WTC11 (cell line): ENCODE results near the gene ADAP1. TPM values are rescaled to one million over a fixed set of nuclear protein-coding genes. Genes with fewer than 3 reads are reported as not detected.

ENCODE experiments used
- ATAC-seq: fragments of 200-7000 bp; cut with Tn5 transposase; 2 replicates; pipeline ENCODE4 v1.10.0; 2021; ENCODE audit warnings: mild to moderate bottlenecking, moderate library complexity
- CTCF ChIA-PET: fragments of 300-600 bp; sonication (Branson Sonifier 250); formaldehyde crosslinking; loops from one replicate; lab custom pipeline; 2021; ENCODE audit warnings: antibody characterized with exemption; lab: Charles Lee
- POLR2A ChIA-PET: fragments of 350-600 bp; sonication (Branson Sonifier 250); formaldehyde crosslinking; loops from one replicate; lab custom pipeline; 2021; ENCODE audit warnings: antibody characterized with exemption; lab: Charles Lee
- DNase-seq: peaks from one replicate; pipeline ENCODE4 v3.0.0; 2021; ENCODE audit warnings: low spot score
- H3K27ac Mint-ChIP-seq: 2 replicates; pipeline ENCODE4 v1.8.0; 2021; ENCODE audit warnings: mixed read lengths
- H3K27me3 Mint-ChIP-seq: 2 replicates; pipeline ENCODE4 v1.8.0; 2021; ENCODE audit warnings: low read depth, mild to moderate bottlenecking, moderate library complexity, mixed read lengths
- H3K36me3 Mint-ChIP-seq: 2 replicates; pipeline ENCODE4 v1.8.0; 2021; ENCODE audit warnings: mixed read lengths
- H3K4me1 Mint-ChIP-seq: 2 replicates; pipeline ENCODE4 v1.8.0; 2022; ENCODE audit warnings: mixed read lengths
- H3K4me3 Mint-ChIP-seq: 2 replicates; pipeline ENCODE4 v1.8.0; 2021; ENCODE audit warnings: mild to moderate bottlenecking, moderate library complexity, mixed read lengths
- H3K9me3 Mint-ChIP-seq: 2 replicates; pipeline ENCODE4 v1.8.0; 2021; ENCODE audit warnings: mixed read lengths
- CREM ChIP-seq: sonication (generic); formaldehyde crosslinking; IDR thresholded peaks from 2 replicates; pipeline ENCODE4 v1.8.1; 2022; ENCODE audit warnings: mild to moderate bottlenecking, missing genetic modification reagents, moderate library complexity
- EMX1 ChIP-seq: fragments of 250-450 bp; sonication (Bioruptor Pico); IDR thresholded peaks from 2 replicates; pipeline ENCODE4 v1.8.0; 2021; ENCODE audit warnings: mild to moderate bottlenecking
- FOXP1 ChIP-seq: sonication (generic); formaldehyde crosslinking; IDR thresholded peaks from 2 replicates; pipeline ENCODE4 v1.8.0; 2022; ENCODE audit warnings: missing genetic modification reagents, mild to moderate bottlenecking, moderate library complexity, borderline replicate concordance
- GABPB1 ChIP-seq: sonication (generic); formaldehyde crosslinking; IDR thresholded peaks from 2 replicates; pipeline ENCODE4 v1.8.1; 2023; ENCODE audit warnings: mild to moderate bottlenecking, missing genetic modification reagents
- JAZF1 ChIP-seq: fragments of 250-450 bp; sonication (Bioruptor Pico); IDR thresholded peaks from 2 replicates; pipeline ENCODE4 v1.9.0; 2021; ENCODE audit warnings: moderate library complexity, mild to moderate bottlenecking, inconsistent platforms
- MXD4 ChIP-seq: fragments of 250-450 bp; sonication (Bioruptor Pico); IDR thresholded peaks from 2 replicates; pipeline ENCODE4 v1.8.0; 2021; ENCODE audit warnings: mild to moderate bottlenecking, moderate library complexity, borderline replicate concordance
- MYBL2 ChIP-seq: sonication (generic); formaldehyde crosslinking; IDR thresholded peaks from 2 replicates; pipeline ENCODE4 v1.8.1; 2023; ENCODE audit warnings: mild to moderate bottlenecking, moderate library complexity, missing genetic modification reagents
- NFATC4 ChIP-seq: fragments of 250-450 bp; sonication (Bioruptor Pico); IDR thresholded peaks from 2 replicates; pipeline ENCODE4 v1.9.0; 2021; ENCODE audit warnings: mild to moderate bottlenecking
- NR2C2 ChIP-seq: sonication (generic); formaldehyde crosslinking; IDR thresholded peaks from 2 replicates; pipeline ENCODE4 v1.8.0; 2022; ENCODE audit warnings: mild to moderate bottlenecking, missing genetic modification reagents
- RELA ChIP-seq: sonication (generic); formaldehyde crosslinking; IDR thresholded peaks from 2 replicates; pipeline ENCODE4 v1.8.1; 2022; ENCODE audit warnings: missing genetic modification reagents, mild to moderate bottlenecking, borderline replicate concordance
- RORB ChIP-seq: fragments of 250-450 bp; sonication (Bioruptor Pico); IDR thresholded peaks from 2 replicates; pipeline ENCODE4 v1.9.0; 2021; ENCODE audit warnings: mild to moderate bottlenecking
- SMAD3 ChIP-seq: sonication (generic); formaldehyde crosslinking; IDR thresholded peaks from 2 replicates; pipeline ENCODE4 v1.8.0; 2022; ENCODE audit warnings: missing genetic modification reagents, mild to moderate bottlenecking, borderline replicate concordance
- SOX15 ChIP-seq: fragments of 250-450 bp; sonication (Bioruptor Pico); IDR thresholded peaks from 2 replicates; pipeline ENCODE4 v1.9.0; 2021; ENCODE audit warnings: mild to moderate bottlenecking
- ZNF219 ChIP-seq: sonication (generic); formaldehyde crosslinking; IDR thresholded peaks from 2 replicates; pipeline ENCODE4 v1.8.0; 2023; ENCODE audit warnings: missing genetic modification reagents, mild to moderate bottlenecking, borderline replicate concordance
- ZNF232 ChIP-seq: sonication (generic); formaldehyde crosslinking; IDR thresholded peaks from 2 replicates; pipeline ENCODE4 v1.8.0; 2022; ENCODE audit warnings: mild to moderate bottlenecking, missing genetic modification reagents
- ZNF263 ChIP-seq: sonication (generic); formaldehyde crosslinking; IDR thresholded peaks from 2 replicates; pipeline ENCODE4 v1.8.1; 2022; ENCODE audit warnings: low read depth, mild to moderate bottlenecking, moderate library complexity, missing genetic modification reagents
- ZNF416 ChIP-seq: fragments of 250-450 bp; sonication (Bioruptor Pico); IDR thresholded peaks from 2 replicates; pipeline ENCODE4 v1.9.0; 2021; ENCODE audit warnings: mild to moderate bottlenecking, inconsistent platforms
- ZNF423 ChIP-seq: fragments of 250-450 bp; sonication (Bioruptor Pico); IDR thresholded peaks from 2 replicates; pipeline ENCODE4 v2.1.2; 2022; ENCODE audit warnings: mild to moderate bottlenecking, moderate library complexity
- ZNF671 ChIP-seq: fragments of 250-450 bp; sonication (Bioruptor Pico); IDR thresholded peaks from 2 replicates; pipeline ENCODE4 v1.8.0; 2021; ENCODE audit warnings: mild to moderate bottlenecking
- total RNA-seq: library from RNA; stranded (reverse); gene quantifications from 3 replicates; pipeline ENCODE4 v1.2.3, GENCODE V29; 2021
- TF ChIP-seq, protein P1 (sequence below): sonication (generic); formaldehyde crosslinking; conservative IDR thresholded peaks from 2 replicates; pipeline ENCODE4 v1.8.1; 2022; ENCODE audit warnings: mild to moderate bottlenecking, missing genetic modification reagents
- TF ChIP-seq, protein P2 (sequence below): sonication (generic); formaldehyde crosslinking; IDR thresholded peaks from 2 replicates; pipeline ENCODE4 v1.8.1; 2022; ENCODE audit warnings: mild to moderate bottlenecking, moderate library complexity, missing genetic modification reagents
- TF ChIP-seq, protein P3 (sequence below): sonication (generic); formaldehyde crosslinking; IDR thresholded peaks from 2 replicates; pipeline ENCODE4 v1.8.0; 2022; ENCODE audit warnings: mild to moderate bottlenecking, missing genetic modification reagents
- TF ChIP-seq, protein P4 (sequence below): fragments of 200-600 bp; IDR thresholded peaks from 2 replicates; pipeline ENCODE4 v1.8.0; 2022; ENCODE audit warnings: antibody characterized with exemption
- TF ChIP-seq, protein P5 (sequence below): sonication (generic); formaldehyde crosslinking; IDR thresholded peaks from 2 replicates; pipeline ENCODE4 v1.8.1; 2023; ENCODE audit warnings: mild to moderate bottlenecking, missing genetic modification reagents
- TF ChIP-seq, protein P6 (sequence below): sonication (generic); formaldehyde crosslinking; IDR thresholded peaks from 2 replicates; pipeline ENCODE4 v1.8.1; 2023; ENCODE audit warnings: mild to moderate bottlenecking, moderate library complexity, missing genetic modification reagents

ADAP1 gene
- total RNA-seq, 1 experiment from 2014 or later, result 4.3 TPM

DNA sequence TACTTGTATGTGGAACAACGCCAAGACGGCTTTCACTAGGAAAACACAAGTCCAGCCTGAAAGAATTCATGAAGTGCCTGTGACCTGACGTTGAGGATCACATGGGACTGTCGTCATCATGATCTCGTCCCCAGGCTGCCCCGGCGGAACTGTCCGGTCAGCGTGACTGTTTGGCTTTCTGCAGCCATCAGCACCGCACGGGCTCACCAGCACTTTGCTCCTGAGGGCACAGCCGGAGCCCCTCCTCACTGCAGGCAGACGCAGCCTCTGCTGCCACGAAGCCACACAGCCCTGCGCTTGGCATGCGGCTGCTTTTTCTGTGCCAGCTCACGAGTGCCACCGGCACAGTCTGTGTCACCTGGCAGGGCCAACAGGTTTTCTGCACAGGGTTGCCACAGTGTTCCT lies 87.5 kb downstream of the ADAP1 start:
- CTCF ChIA-PET, result no interaction called here

DNA sequence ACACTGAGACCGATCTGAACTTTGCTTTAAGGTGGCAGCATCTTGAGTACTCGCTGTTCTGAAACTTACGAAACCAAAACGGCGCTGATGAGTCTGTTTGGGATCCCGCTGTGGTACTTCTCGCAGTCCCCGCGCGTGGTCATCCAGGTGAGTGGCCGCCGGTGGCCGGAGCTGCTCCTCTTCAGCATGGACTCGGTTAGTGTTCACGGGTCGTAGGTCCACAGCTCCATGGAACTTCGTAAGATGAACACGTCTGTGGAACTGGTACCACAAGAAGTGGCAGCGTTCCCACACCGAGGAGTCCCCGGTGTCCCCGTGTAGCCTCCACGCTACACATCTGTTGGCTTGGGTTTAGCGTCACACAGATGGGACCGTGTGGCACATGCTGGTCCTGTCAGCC lies 88.6 kb downstream of the ADAP1 start:
- H3K9me3 Mint-ChIP-seq, result no peaks in the 10 kb centered on the region
- ChIA-PET CTCF (no interaction called here), POLR2A (no interaction called here)
- no peak for ATAC-seq
- H3K27me3 Mint-ChIP-seq, result no peaks in the 10 kb centered on the region
- no peaks in the 10 kb centered on the region for H3K4me1 Mint-ChIP-seq
- no peak overlapping the region for H3K4me3 Mint-ChIP-seq
- no peak overlapping the region for H3K27ac Mint-ChIP-seq
- H3K36me3 Mint-ChIP-seq, result peaks cover 76% of the 10 kb centered on the region
- TF ChIP-seq ZNF219 (CRISPR knock-in tag) (no peak), ZNF232 (CRISPR knock-in tag) (no peak), SMAD3 (no peak), GABPB1 (no peak), FOXP1 (CRISPR knock-in tag) (no peak), ZNF671 (CRISPR knock-in tag) (no peak), RORB (CRISPR knock-in tag) (no peak), ZNF416 (CRISPR knock-in tag) (no peak), NFATC4 (CRISPR knock-in tag) (no peak), SOX15 (CRISPR knock-in tag) (no peak), NR2C2 (CRISPR knock-in tag) (no peak), RELA (no peak), JAZF1 (CRISPR knock-in tag) (no peak)
- TF ChIP-seq, protein P1, sequence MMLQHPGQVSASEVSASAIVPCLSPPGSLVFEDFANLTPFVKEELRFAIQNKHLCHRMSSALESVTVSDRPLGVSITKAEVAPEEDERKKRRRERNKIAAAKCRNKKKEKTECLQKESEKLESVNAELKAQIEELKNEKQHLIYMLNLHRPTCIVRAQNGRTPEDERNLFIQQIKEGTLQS (CRISPR knock-in tag), result no peak
- TF ChIP-seq, protein P2, sequence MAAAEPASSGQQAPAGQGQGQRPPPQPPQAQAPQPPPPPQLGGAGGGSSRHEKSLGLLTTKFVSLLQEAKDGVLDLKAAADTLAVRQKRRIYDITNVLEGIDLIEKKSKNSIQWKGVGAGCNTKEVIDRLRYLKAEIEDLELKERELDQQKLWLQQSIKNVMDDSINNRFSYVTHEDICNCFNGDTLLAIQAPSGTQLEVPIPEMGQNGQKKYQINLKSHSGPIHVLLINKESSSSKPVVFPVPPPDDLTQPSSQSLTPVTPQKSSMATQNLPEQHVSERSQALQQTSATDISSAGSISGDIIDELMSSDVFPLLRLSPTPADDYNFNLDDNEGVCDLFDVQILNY, result no peak
- TF ChIP-seq, protein P3, sequence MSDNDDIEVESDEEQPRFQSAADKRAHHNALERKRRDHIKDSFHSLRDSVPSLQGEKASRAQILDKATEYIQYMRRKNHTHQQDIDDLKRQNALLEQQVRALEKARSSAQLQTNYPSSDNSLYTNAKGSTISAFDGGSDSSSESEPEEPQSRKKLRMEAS (CRISPR knock-in tag), result no peak
- TF ChIP-seq, protein P4, sequence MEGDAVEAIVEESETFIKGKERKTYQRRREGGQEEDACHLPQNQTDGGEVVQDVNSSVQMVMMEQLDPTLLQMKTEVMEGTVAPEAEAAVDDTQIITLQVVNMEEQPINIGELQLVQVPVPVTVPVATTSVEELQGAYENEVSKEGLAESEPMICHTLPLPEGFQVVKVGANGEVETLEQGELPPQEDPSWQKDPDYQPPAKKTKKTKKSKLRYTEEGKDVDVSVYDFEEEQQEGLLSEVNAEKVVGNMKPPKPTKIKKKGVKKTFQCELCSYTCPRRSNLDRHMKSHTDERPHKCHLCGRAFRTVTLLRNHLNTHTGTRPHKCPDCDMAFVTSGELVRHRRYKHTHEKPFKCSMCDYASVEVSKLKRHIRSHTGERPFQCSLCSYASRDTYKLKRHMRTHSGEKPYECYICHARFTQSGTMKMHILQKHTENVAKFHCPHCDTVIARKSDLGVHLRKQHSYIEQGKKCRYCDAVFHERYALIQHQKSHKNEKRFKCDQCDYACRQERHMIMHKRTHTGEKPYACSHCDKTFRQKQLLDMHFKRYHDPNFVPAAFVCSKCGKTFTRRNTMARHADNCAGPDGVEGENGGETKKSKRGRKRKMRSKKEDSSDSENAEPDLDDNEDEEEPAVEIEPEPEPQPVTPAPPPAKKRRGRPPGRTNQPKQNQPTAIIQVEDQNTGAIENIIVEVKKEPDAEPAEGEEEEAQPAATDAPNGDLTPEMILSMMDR, result no peak
- TF ChIP-seq, all 79 proteins: peak for 0
- no peak for DNase-seq

More for the DNA sequence above, 87.5 kb downstream of the ADAP1 start:
- Mint-ChIP-seq H3K9me3 (no peaks in the 10 kb centered on the region), H3K27me3 (no peaks in the 10 kb centered on the region), H3K27ac (no peak overlapping the region), H3K4me3 (no peak overlapping the region), H3K36me3 (peaks cover 74% of the 10 kb centered on the region), H3K4me1 (no peaks in the 10 kb centered on the region)
- DNase-seq (no peak), ATAC-seq (no peak)
- POLR2A ChIA-PET, result no interaction called here
- no peak for TF ChIP-seq EMX1 (CRISPR knock-in tag)
- no peak for TF ChIP-seq RORB (CRISPR knock-in tag)
- no peak for TF ChIP-seq CREM
- TF ChIP-seq ZNF423, result no peak
- TF ChIP-seq MXD4 (CRISPR knock-in tag), result no peak
- TF ChIP-seq, protein P5, sequence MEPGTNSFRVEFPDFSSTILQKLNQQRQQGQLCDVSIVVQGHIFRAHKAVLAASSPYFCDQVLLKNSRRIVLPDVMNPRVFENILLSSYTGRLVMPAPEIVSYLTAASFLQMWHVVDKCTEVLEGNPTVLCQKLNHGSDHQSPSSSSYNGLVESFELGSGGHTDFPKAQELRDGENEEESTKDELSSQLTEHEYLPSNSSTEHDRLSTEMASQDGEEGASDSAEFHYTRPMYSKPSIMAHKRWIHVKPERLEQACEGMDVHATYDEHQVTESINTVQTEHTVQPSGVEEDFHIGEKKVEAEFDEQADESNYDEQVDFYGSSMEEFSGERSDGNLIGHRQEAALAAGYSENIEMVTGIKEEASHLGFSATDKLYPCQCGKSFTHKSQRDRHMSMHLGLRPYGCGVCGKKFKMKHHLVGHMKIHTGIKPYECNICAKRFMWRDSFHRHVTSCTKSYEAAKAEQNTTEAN (CRISPR knock-in tag), result no peak
- no peak for TF ChIP-seq MYBL2 (CRISPR knock-in tag)
- TF ChIP-seq ZNF263 (CRISPR knock-in tag), result no peak
- TF ChIP-seq, protein P6, sequence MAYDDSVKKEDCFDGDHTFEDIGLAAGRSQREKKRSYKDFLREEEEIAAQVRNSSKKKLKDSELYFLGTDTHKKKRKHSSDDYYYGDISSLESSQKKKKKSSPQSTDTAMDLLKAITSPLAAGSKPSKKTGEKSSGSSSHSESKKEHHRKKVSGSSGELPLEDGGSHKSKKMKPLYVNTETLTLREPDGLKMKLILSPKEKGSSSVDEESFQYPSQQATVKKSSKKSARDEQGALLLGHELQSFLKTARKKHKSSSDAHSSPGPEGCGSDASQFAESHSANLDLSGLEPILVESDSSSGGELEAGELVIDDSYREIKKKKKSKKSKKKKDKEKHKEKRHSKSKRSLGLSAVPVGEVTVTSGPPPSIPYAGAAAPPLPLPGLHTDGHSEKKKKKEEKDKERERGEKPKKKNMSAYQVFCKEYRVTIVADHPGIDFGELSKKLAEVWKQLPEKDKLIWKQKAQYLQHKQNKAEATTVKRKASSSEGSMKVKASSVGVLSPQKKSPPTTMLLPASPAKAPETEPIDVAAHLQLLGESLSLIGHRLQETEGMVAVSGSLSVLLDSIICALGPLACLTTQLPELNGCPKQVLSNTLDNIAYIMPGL, result no peak
- no peak for TF ChIP-seq ZNF671 (CRISPR knock-in tag)
